ENCODE data around the gene SMAD6. TPM values are rescaled to one million over a fixed set of nuclear protein-coding genes. Genes with fewer than 3 reads are reported as not detected.

SMAD6 gene
- total and polyA plus RNA-seq, 2 experiments from 2014 or later = 26.6 to 35.4 TPM

DNA sequence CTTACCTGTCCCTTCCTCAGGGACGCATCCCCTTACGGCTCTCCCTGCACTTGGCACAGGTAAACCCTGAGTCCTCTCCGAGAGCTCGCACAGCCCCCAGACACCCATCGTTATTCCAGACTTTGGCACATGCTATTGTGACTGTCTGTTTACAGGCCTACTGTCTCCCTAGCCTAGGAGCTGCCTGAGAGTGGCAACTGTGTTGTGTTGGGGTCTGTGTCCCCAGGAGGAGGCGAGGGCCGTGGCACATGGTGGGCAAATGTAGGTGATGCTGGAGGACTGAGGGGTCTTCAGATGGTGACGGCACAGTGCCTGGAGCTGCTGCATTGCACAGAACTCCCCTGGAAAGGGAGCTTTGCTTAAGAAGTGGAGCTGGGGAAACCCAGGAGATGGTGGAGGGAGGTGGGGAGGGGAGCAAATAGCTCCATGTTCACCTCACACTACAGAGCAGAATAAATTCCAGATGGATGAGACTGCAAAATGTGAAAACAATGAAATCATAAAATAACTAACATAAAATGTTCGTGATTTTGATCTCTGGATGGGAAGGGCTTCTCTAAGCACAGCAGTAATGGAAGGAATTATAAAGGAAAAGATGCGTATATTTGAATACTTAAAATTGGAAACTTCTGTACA is 96.5 kb downstream of the SMAD6 start:
- peaks cover 23% of the 10 kb centered on the region for H3K4me1 ChIP-seq (ENCODE audit: insufficient read depth)
- no peaks in the 10 kb centered on the region for H3K27me3 ChIP-seq
- H4K20me1 ChIP-seq (ENCODE audit: insufficient read depth, poor library complexity, severe bottlenecking) = no peaks in the 10 kb centered on the region
- TF ChIP-seq, protein P1, sequence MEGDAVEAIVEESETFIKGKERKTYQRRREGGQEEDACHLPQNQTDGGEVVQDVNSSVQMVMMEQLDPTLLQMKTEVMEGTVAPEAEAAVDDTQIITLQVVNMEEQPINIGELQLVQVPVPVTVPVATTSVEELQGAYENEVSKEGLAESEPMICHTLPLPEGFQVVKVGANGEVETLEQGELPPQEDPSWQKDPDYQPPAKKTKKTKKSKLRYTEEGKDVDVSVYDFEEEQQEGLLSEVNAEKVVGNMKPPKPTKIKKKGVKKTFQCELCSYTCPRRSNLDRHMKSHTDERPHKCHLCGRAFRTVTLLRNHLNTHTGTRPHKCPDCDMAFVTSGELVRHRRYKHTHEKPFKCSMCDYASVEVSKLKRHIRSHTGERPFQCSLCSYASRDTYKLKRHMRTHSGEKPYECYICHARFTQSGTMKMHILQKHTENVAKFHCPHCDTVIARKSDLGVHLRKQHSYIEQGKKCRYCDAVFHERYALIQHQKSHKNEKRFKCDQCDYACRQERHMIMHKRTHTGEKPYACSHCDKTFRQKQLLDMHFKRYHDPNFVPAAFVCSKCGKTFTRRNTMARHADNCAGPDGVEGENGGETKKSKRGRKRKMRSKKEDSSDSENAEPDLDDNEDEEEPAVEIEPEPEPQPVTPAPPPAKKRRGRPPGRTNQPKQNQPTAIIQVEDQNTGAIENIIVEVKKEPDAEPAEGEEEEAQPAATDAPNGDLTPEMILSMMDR (IDR thresholded peaks at IDR 0.05; ENCODE audit: poor library complexity) = no peak
- TF ChIP-seq EZH2phosphoT487 (IDR thresholded peaks at IDR 0.05; ENCODE audit: low read depth, severe bottlenecking, unreplicated experiment) = no peak
- WGBS (ENCODE audit: low lambda C conversion rate, missing lambda C conversion rate) = 82% methylated on average over 10 of the region's 10 CpGs
- DNase-seq (ENCODE audit: low spot score) = no peak
- H2AFZ ChIP-seq = no peak overlapping the region
- no peaks in the 10 kb centered on the region for H3K79me2 ChIP-seq
- H3K9me3 ChIP-seq (ENCODE audit: low read depth) = no peaks in the 10 kb centered on the region
- H3K9me2 ChIP-seq (replicated peaks; ENCODE audit: insufficient read depth) = no peaks in the 10 kb centered on the region
- no peak overlapping the region for H3K4me2 ChIP-seq
- no peak overlapping the region for H3K27ac ChIP-seq
- H3K4me3 ChIP-seq = no peak overlapping the region
- H3K36me3 ChIP-seq (replicated peaks; ENCODE audit: insufficient read depth, low read depth) = no peaks in the 10 kb centered on the region

DNA sequence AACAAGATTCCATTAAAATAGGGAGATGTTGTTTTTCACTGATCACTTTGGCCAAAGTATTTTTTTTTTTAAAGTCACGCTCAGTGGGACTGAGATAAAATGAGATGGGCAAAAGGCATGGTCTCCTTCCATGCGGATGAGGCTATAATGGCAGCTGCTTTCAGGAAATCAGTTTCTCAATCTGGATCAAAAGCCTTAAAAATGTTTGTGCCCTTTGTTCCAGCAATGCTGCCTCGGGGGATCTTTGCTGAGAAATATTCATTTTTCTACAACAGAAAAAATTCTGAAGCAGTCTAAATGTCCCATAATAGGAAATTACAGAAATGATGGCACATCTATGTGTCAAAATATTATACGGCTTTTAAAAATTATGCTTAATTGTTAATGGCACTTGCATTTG is 97.2 kb downstream of the SMAD6 start:
- TF ChIP-seq, protein P1 (IDR thresholded peaks at IDR 0.05; ENCODE audit: poor library complexity) = no peak
- no peak for TF ChIP-seq EZH2 (IDR thresholded peaks at IDR 0.05; ENCODE audit: borderline replicate concordance)
- TF ChIP-seq EZH2phosphoT487 (IDR thresholded peaks at IDR 0.05; ENCODE audit: low read depth, severe bottlenecking, unreplicated experiment) = no peak
- Histone ChIP-seq H3K27me3 (no peaks in the 10 kb centered on the region), H3K4me2 (no peak overlapping the region), H3K9me2 (replicated peaks; ENCODE audit: insufficient read depth) (no peaks in the 10 kb centered on the region), H4K20me1 (ENCODE audit: insufficient read depth, poor library complexity, severe bottlenecking) (no peaks in the 10 kb centered on the region), H3K27ac (no peak overlapping the region), H3K4me1 (ENCODE audit: insufficient read depth) (peaks cover 30% of the 10 kb centered on the region), H2AFZ (no peak overlapping the region), H3K4me3 (no peak overlapping the region), H3K79me2 (no peaks in the 10 kb centered on the region), H3K9me3 (ENCODE audit: low read depth) (no peaks in the 10 kb centered on the region), H3K36me3 (replicated peaks; ENCODE audit: insufficient read depth, low read depth) (no peaks in the 10 kb centered on the region)
- DNase-seq (ENCODE audit: low spot score) = no peak
- WGBS (ENCODE audit: low lambda C conversion rate, missing lambda C conversion rate) = 86% methylated on average over 4 of the region's 4 CpGs

GRCh38 chr15:66800584-66801235 is 98.7 kb downstream of the SMAD6 start:
- no peak overlapping the region for H3K27ac ChIP-seq
- no peak overlapping the region for H3K4me2 ChIP-seq
- no peak for DNase-seq (ENCODE audit: low spot score)
- H3K36me3 ChIP-seq (replicated peaks; ENCODE audit: insufficient read depth, low read depth) = no peaks in the 10 kb centered on the region
- H3K9me3 ChIP-seq (ENCODE audit: low read depth) = no peaks in the 10 kb centered on the region
- TF ChIP-seq EZH2phosphoT487 (IDR thresholded peaks at IDR 0.05; ENCODE audit: low read depth, severe bottlenecking, unreplicated experiment) (no peak), EZH2 (IDR thresholded peaks at IDR 0.05; ENCODE audit: borderline replicate concordance) (no peak)
- TF ChIP-seq, protein P1 (IDR thresholded peaks at IDR 0.05; ENCODE audit: poor library complexity) = no peak
- H3K27me3 ChIP-seq = no peaks in the 10 kb centered on the region
- H4K20me1 ChIP-seq (ENCODE audit: insufficient read depth, poor library complexity, severe bottlenecking) = no peaks in the 10 kb centered on the region
- no peaks in the 10 kb centered on the region for H3K79me2 ChIP-seq
- WGBS (ENCODE audit: low lambda C conversion rate, missing lambda C conversion rate) = 81% methylated on average over 11 of the region's 11 CpGs
- H3K9me2 ChIP-seq (replicated peaks; ENCODE audit: insufficient read depth) = no peaks in the 10 kb centered on the region
- no peak overlapping the region for H3K4me3 ChIP-seq
- H2AFZ ChIP-seq = no peak overlapping the region
- peaks cover 32% of the 10 kb centered on the region for H3K4me1 ChIP-seq (ENCODE audit: insufficient read depth)

Data from hepatocyte (in vitro differentiated cells).